Measurements from ENCODE around the gene TFCP2L1.
"Not testable (repeated sequence)": the region's sequence is repeated elsewhere in the genome, so short reads cannot be mapped to it uniquely, and the experiment has no call there.

Gene TFCP2L1

DNA sequence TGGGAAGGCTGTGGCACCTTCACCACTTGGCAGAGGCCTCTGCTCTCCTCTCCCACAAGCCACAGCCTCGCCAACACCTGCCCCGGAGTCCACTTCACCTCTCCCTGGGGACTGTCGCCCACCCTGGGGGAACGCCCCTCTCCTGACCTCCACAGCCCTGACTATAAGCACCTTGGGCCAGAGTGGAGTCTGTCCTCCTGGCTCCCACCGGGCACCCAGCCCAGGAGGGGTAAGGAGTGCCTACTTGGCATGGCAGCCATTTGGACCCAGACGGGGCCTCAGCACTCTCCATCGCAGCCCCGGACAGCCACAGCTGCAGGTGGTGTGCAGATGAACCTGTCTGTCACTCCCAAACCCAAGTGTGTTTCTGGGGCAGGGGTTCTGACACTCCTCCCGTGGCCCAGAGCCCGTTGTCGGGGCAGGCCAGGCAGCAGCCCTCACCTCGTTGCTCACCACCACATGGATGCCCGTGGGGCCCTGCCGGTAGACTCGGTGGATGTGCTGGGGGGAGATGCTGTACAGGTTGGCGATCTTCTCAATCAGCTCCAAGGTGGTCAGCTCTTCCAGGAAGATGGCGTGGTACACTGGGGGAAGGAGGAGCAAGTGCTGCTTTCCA, 53.5 kb downstream of the TFCP2L1 start:
- FAIRE-seq (no peak), DNase-seq (ENCODE audit: insufficient read length, low spot score) (no peak)

- FAIRE-seq: no peak
- no peak for DNase-seq (ENCODE audit: insufficient read length, low spot score)
Measured at GRCh38 chr2:121228521-121228920, 56.5 kb downstream of the TFCP2L1 start.

- DNase-seq (ENCODE audit: insufficient read length, low spot score); FAIRE-seq: not testable (repeated sequence)
Measured at GRCh38 chr2:121227381-121228144, 57.4 kb downstream of the TFCP2L1 start.

DNA sequence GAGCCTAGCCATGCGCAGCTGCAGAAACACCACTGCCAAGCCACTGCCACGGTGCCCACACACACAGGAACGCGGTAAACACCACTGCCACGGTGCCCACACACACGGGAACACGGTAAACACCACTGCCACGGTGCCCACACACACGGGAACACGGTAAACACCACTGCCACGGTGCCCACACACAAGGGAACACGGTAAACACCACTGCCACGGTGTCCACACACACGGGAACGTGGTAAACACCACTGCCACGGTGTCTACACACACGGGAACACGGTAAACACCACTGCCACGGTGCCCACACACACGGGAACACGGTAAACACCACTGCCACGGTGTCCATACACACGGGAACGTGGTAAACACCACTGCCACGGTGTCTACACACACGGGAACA, 59.3 kb downstream of the TFCP2L1 start:
- not testable (repeated sequence) for DNase-seq (ENCODE audit: insufficient read length, low spot score); FAIRE-seq

- DNase-seq (ENCODE audit: insufficient read length, low spot score) (no peak), FAIRE-seq (no peak)
Measured at GRCh38 chr2:121220995-121221394, 64.0 kb downstream of the TFCP2L1 start.

GRCh38 chr2:121219866-121220265, 65.1 kb downstream of the TFCP2L1 start:
- FAIRE-seq (no peak), DNase-seq (ENCODE audit: insufficient read length, low spot score) (no peak)

- no peak for DNase-seq (ENCODE audit: insufficient read length, low spot score)
- no peak for FAIRE-seq
Measured at GRCh38 chr2:121218386-121218938, 66.5 kb downstream of the TFCP2L1 start.

- FAIRE-seq (no peak), DNase-seq (ENCODE audit: insufficient read length, low spot score) (no peak)
Measured at GRCh38 chr2:121217627-121218026, 67.4 kb downstream of the TFCP2L1 start.

- DNase-seq (ENCODE audit: insufficient read length, low spot score) (no peak), FAIRE-seq (no peak)
Measured at GRCh38 chr2:121214296-121214695, 70.7 kb downstream of the TFCP2L1 start.

DNA sequence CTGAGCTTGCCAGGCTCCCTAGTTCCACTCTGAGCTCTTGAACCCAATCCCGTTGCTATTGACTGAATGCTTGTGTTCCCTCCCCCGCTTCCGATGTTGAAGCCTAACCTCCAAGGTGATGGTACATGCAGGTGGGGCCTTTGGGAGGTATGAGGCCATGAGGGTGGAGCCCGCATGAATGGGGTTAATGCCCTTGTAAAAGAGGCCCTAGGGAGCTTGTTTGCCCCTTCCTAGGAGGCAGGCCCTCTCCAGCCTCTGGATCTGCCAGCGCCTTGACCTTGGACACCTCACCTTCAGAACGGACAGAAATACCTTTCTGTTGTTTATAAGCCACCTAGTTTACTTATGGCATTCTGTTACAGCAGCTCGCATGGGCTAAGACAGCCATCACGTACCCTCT, 71.6 kb downstream of the TFCP2L1 start:
- FAIRE-seq: no peak

DNA sequence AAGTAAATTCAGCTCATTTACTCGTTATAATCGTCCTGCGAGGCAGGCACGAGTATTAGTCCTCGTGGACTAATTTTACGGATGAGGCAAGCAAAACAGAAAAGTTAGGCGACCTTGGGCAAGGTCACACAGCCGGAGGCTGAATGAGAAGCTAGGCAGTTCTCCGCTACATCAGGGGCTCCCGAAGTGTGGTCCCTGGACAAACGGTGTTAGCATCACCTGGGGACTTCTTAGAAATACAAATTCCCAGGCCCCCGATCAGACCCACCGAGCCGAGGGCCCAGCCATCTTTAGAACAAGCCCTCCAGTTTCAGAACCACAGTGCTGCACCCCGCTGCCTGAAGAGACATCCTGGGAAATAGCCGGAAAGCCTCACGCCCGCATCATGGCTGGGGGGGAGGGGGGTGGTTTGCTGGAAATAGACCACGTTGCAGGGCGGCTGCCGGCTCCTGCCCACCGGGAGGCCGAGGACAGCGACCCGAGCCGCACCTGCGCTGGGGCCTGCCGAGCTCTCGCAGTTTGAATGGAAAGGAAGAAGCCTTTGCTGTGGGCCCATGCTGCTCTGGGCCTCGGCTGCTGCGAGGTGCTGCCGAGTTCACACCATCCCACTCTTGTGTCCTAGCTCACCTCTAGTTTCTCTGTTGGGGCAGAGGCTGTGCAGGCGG, 72.2 kb downstream of the TFCP2L1 start:
- no peak for FAIRE-seq
- DNase-seq (ENCODE audit: insufficient read length, low spot score): no peak

More for the DNA sequence above, 71.6 kb downstream of the TFCP2L1 start:
- DNase-seq (ENCODE audit: insufficient read length, low spot score): no peak

- no peak for DNase-seq (ENCODE audit: insufficient read length, low spot score)
- no peak for FAIRE-seq
Measured at GRCh38 chr2:121211689-121212151, 73.3 kb downstream of the TFCP2L1 start.

DNA sequence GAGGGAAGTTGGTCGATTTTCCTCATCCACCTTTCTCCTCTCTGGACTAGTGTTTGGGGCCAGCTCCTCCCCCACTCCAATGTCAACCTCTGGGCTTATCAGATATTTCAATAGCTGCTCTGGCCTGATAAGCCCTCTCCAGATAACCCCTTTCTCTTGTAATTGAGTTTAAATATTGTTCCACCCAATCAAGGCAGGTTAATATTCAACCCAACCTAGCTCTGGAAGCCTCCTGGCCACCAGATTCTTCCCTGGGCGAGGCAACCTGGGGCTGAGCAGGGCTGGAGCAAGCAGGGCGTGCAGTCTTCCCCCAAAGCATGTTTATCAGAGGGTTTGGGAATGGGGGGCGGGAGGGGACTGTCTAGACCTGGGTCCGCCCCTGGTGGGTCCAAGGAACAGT, 73.8 kb downstream of the TFCP2L1 start:
- DNase-seq (ENCODE audit: insufficient read length, low spot score) (no peak), FAIRE-seq (no peak)

- DNase-seq (ENCODE audit: insufficient read length, low spot score) (no peak), FAIRE-seq (no peak)
Measured at GRCh38 chr2:121210691-121211090, 74.3 kb downstream of the TFCP2L1 start.

DNA sequence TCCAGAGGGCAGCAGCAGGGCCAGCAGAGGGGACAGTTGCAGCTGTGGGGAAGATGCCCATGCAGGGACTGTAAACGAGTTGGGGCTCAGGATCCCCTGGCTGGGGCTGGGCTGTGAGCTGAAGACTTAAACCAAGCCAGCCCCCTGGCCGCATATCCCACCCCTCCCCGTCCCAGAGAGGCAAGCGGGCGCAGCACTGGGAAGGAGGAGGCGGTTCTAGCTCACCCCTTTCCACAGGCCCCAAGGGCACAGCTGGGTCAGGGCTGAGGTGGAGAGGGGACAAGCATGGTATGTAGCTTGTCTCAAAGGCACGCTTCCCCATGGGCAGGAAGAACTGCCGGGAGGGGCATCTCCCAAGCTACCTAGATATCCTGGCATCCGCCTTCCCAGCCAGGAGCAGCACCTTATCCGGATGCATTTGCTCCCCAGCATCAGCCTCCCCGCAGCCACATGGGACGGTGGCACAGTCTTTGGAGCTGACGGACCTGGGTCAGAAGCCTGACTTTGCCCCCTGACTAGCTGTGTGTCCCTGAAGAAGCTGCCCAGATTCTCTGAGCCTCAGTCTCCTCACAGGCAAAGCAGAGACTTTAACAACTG, 75.9 kb downstream of the TFCP2L1 start:
- no peak for DNase-seq (ENCODE audit: insufficient read length, low spot score)
- no peak for FAIRE-seq

DNA sequence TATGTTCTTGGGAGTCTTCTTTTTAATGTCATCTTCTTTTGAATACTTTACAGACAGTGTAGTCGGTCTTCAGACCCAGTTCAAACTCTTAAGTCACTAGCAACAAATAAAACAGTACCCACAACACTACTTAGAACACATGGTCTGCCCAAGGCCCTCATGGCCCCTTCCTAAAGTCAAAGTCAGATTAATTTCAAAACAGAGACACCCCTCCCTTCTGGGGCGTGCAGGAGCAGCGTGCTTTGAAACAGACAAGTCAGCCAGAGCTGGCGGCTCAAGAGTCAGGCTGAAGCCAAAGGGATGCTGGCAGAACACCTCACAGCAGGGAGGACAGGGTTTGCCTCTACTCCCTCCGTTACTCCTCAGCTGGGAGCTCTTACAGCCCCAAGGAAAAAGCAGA, 77.5 kb downstream of the TFCP2L1 start:
- FAIRE-seq (no peak), DNase-seq (ENCODE audit: insufficient read length, low spot score) (no peak)

- DNase-seq (ENCODE audit: insufficient read length, low spot score): no peak
- no peak for FAIRE-seq
Measured at GRCh38 chr2:121205321-121205942, 79.6 kb downstream of the TFCP2L1 start.

DNA sequence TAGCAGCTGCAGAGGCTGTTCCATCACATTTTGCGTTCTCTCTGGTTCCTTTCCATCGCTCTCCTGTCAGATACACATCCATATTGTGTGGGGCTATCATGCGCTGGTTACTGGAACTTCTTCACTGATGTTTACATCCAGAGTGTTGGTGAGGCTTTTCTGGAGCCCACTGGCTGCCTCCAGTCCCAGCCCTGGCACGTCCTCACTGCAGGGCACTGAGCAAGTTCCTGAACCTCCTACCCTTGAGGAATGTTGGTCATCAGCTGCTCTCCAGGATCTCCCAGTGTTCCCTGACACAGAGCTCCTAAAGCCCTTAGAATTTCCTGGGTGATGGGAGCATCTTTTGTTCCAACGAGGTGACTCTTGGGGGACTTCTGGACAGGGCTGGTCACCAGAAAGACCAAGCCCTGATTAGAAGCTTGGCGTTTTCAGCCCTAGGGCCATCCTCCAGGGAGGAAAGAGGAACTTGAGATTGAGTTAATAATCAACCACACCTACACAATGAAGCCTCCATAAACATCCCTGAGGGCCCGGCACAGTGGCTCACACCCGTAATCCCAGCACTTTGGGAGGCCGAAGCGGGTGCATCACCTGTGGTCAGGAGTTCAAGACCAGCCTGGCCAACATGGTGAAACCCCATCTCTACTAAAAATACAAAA, 81.3 kb downstream of the TFCP2L1 start:
- no peak for FAIRE-seq
- DNase-seq (ENCODE audit: insufficient read length, low spot score): no peak

DNA sequence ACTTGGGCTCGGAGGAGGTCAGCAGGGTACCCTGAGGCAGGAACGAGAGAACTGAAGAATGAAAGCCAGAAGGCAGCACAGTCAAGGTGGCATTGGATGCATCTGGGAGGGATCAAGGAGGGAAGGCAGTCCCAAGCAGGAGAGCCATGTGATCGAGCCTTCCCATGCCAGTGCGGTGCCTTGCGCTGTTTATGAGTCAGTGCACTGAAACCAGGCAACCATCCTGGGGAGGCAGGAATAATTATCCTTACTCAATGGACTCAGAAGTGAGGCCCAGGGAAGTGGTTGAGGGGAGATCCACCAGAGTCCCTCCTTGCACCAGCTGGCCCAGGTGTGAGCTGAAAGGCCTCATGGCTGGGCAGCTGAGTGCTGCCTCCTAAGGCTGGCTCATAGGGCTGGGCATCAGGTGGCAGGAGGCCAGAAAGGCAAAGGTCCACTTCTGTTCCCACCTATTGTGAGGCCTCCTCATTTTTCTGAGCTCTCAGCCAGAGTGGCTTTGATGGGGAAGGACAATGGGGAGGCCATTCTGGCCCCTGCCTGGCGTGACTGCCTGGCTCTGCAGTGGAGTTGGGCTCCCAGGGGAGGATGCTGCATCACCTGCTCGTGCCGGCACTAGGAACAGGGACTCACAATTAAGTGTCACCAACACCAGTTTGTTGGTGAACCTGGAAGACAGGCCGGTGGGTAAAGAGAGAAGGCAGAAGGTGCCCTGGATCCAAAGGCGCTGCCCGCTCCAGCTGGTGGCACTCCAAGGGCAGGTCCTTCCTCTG, 82.3 kb downstream of the TFCP2L1 start:
- no peak for FAIRE-seq
- DNase-seq (ENCODE audit: insufficient read length, low spot score): no peak
